ENCODE measurements around the gene ADAMTS2. TPM values are rescaled to one million over a fixed set of nuclear protein-coding genes. Genes with fewer than 3 reads are reported as not detected.

Gene ADAMTS2
- total RNA-seq, 1 experiment from 2014 or later = not detected

GRCh38 chr5:179280095-179280490, 65.2 kb downstream of the ADAMTS2 start:
- in situ Hi-C loops (cut with HindIII; ENCODE audit: low pct_unique_long_range_greater_than_20kb, low sequenced_read_pairs) = no loop called here
- DNase-seq (ENCODE audit: low read depth, low spot score) = no peak

GRCh38 chr5:179279347-179280094, 65.7 kb downstream of the ADAMTS2 start:
- DNase-seq (ENCODE audit: low read depth, low spot score) = no peak
- in situ Hi-C loops (cut with HindIII; ENCODE audit: low pct_unique_long_range_greater_than_20kb, low sequenced_read_pairs) = no loop called here

GRCh38 chr5:179278546-179278945, 66.7 kb downstream of the ADAMTS2 start:
- no peak for DNase-seq (ENCODE audit: low read depth, low spot score)
- in situ Hi-C loops (cut with HindIII; ENCODE audit: low pct_unique_long_range_greater_than_20kb, low sequenced_read_pairs) = no loop called here

- in situ Hi-C loops (cut with HindIII; ENCODE audit: low pct_unique_long_range_greater_than_20kb, low sequenced_read_pairs) = no loop called here
- DNase-seq (ENCODE audit: low read depth, low spot score) = no peak
Observed at GRCh38 chr5:179278119-179278518, 67.1 kb downstream of the ADAMTS2 start.

- in situ Hi-C loops (cut with HindIII; ENCODE audit: low pct_unique_long_range_greater_than_20kb, low sequenced_read_pairs) = no loop called here
- DNase-seq (ENCODE audit: low read depth, low spot score) = no peak
Observed at GRCh38 chr5:179276838-179277395, 68.3 kb downstream of the ADAMTS2 start.

- in situ Hi-C loops (cut with HindIII; ENCODE audit: low pct_unique_long_range_greater_than_20kb, low sequenced_read_pairs) = no loop called here
- no peak for DNase-seq (ENCODE audit: low read depth, low spot score)
Observed at GRCh38 chr5:179275941-179276837, 69.1 kb downstream of the ADAMTS2 start.

GRCh38 chr5:179275381-179275878, 69.8 kb downstream of the ADAMTS2 start:
- DNase-seq (ENCODE audit: low read depth, low spot score) = no peak
- in situ Hi-C loops (cut with HindIII; ENCODE audit: low pct_unique_long_range_greater_than_20kb, low sequenced_read_pairs) = no loop called here

- no peak for DNase-seq (ENCODE audit: low read depth, low spot score)
- in situ Hi-C loops (cut with HindIII; ENCODE audit: low pct_unique_long_range_greater_than_20kb, low sequenced_read_pairs) = no loop called here
Observed at GRCh38 chr5:179274321-179275315, 70.6 kb downstream of the ADAMTS2 start.

GRCh38 chr5:179273441-179274145, 71.7 kb downstream of the ADAMTS2 start:
- in situ Hi-C loops (cut with HindIII; ENCODE audit: low pct_unique_long_range_greater_than_20kb, low sequenced_read_pairs) = no loop called here
- no peak for DNase-seq (ENCODE audit: low read depth, low spot score)

GRCh38 chr5:179273073-179273435, 72.2 kb downstream of the ADAMTS2 start:
- in situ Hi-C loops (cut with HindIII; ENCODE audit: low pct_unique_long_range_greater_than_20kb, low sequenced_read_pairs) = no loop called here
- no peak for DNase-seq (ENCODE audit: low read depth, low spot score)

- in situ Hi-C loops (cut with HindIII; ENCODE audit: low pct_unique_long_range_greater_than_20kb, low sequenced_read_pairs) = no loop called here
- no peak for DNase-seq (ENCODE audit: low read depth, low spot score)
Observed at GRCh38 chr5:179272326-179273072, 72.8 kb downstream of the ADAMTS2 start.

GRCh38 chr5:179271821-179272325, 73.4 kb downstream of the ADAMTS2 start:
- in situ Hi-C loops (cut with HindIII; ENCODE audit: low pct_unique_long_range_greater_than_20kb, low sequenced_read_pairs) = no loop called here
- DNase-seq (ENCODE audit: low read depth, low spot score) = no peak

- in situ Hi-C loops (cut with HindIII; ENCODE audit: low pct_unique_long_range_greater_than_20kb, low sequenced_read_pairs) = no loop called here
- no peak for DNase-seq (ENCODE audit: low read depth, low spot score)
Observed at GRCh38 chr5:179271428-179271734, 73.9 kb downstream of the ADAMTS2 start.

- no peak for DNase-seq (ENCODE audit: low read depth, low spot score)
- in situ Hi-C loops (cut with HindIII; ENCODE audit: low pct_unique_long_range_greater_than_20kb, low sequenced_read_pairs) = no loop called here
Observed at GRCh38 chr5:179270581-179271427, 74.5 kb downstream of the ADAMTS2 start.

GRCh38 chr5:179269781-179270543, 75.3 kb downstream of the ADAMTS2 start:
- no peak for DNase-seq (ENCODE audit: low read depth, low spot score)
- in situ Hi-C loops (cut with HindIII; ENCODE audit: low pct_unique_long_range_greater_than_20kb, low sequenced_read_pairs) = no loop called here
